SJSA1 (cell line): ENCODE measurements around the gene GPR6. TPM values are rescaled to one million over a fixed set of nuclear protein-coding genes. Genes with fewer than 3 reads are reported as not detected.

Source experiments
- DNase-seq, 2 experiments: peaks; one replicate each; pipeline ENCODE4 v3.0.0-alpha.2; 2015 to 2020; ENCODE audit warnings: low spot score in 2 of 2, low read depth in 1 of 2
- H3K27ac ChIP-seq: fragments of 250-450 bp; sonication (Bioruptor Pico); 2 replicates; pipeline ENCODE4 v1.5.1; 2020; ENCODE audit warnings: mild to moderate bottlenecking, moderate library complexity
- H3K27me3 ChIP-seq: fragments of 250-450 bp; sonication (Bioruptor Pico); replicated peaks from 2 replicates; pipeline ENCODE4 v1.5.1; 2020; ENCODE audit warnings: mild to moderate bottlenecking, moderate library complexity
- H3K36me3 ChIP-seq: fragments of 250-450 bp; sonication (Bioruptor Pico); 2 replicates; pipeline ENCODE4 v1.5.1; 2020; ENCODE audit warnings: mild to moderate bottlenecking
- H3K4me1 ChIP-seq: fragments of 250-450 bp; sonication (Bioruptor Pico); replicated peaks from 2 replicates; pipeline ENCODE4 v1.6.1; 2021; ENCODE audit warnings: mild to moderate bottlenecking
- H3K4me3 ChIP-seq: fragments of 250-450 bp; sonication (Bioruptor Pico); 2 replicates; pipeline ENCODE4 v1.5.1; 2020; ENCODE audit warnings: mild to moderate bottlenecking
- H3K9me3 ChIP-seq: fragments of 250-450 bp; sonication (Bioruptor Pico); replicated peaks from 2 replicates; pipeline ENCODE4 v1.5.1; 2020; ENCODE audit warnings: mild to moderate bottlenecking
- total RNA-seq: library from RNA; depleted of rRNA; stranded (reverse); fragments of >200 nt; shearing (Covaris generic); gene quantifications from 2 replicates; pipeline ENCODE4 v1.2.3, GENCODE V29; 2014

Gene GPR6
- total RNA-seq, 1 experiment from 2014 or later: not detected

DNA sequence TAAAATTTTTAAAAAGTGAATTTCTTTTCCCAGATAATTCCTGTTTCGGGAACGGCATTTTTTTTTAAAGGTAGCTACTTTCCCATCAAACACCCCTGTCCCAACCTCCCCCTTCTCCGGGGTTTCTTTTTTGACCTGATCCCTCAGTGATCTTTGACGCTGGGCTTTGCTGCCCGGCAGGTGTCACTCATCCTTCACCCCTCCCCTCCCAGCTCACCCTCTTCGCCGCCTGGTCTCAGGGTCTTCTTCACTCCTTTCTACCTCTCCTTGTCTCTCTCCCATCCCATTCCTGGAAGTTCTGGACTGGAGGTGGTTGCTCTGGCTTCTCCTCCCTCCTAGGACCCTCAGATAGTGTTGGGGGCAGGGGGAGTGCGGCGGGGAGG lies 329 bp upstream of the GPR6 start:
- Histone ChIP-seq H3K36me3 (no peaks in the 10 kb centered on the region), H3K27me3 (no peaks in the 10 kb centered on the region; the same call in 1 of the 2 replicates), H3K9me3 (no peaks in the 10 kb centered on the region), H3K4me3 (no peak overlapping the region), H3K4me1 (no peaks in the 10 kb centered on the region), H3K27ac (no peak overlapping the region)
- no peak for DNase-seq

DNA sequence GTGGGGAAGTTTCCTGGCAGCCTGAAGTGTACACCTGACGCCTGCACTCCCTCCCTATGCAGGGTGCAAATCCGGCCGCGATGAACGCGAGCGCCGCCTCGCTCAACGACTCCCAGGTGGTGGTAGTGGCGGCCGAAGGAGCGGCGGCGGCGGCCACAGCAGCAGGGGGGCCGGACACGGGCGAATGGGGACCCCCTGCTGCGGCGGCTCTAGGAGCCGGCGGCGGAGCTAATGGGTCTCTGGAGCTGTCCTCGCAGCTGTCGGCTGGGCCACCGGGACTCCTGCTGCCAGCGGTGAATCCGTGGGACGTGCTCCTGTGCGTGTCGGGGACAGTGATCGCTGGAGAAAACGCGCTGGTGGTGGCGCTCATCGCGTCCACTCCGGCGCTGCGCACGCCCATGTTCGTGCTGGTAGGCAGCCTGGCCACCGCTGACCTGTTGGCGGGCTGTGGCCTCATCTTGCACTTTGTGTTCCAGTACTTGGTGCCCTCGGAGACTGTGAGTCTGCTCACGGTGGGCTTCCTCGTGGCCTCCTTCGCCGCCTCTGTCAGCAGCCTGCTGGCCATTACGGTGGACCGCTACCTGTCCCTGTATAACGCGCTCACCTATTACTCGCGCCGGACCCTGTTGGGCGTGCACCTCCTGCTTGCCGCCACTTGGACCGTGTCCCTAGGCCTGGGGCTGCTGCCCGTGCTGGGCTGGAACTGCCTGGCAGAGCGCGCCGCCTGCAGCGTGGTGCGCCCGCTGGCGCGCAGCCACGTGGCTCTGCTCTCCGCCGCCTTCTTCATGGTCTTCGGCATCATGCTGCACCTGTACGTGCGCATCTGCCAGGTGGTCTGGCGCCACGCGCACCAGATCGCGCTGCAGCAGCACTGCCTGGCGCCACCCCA lies 1.2 kb downstream of the GPR6 start:
- Histone ChIP-seq H3K4me3 (no peak overlapping the region), H3K4me1 (no peaks in the 10 kb centered on the region), H3K27ac (no peak overlapping the region), H3K9me3 (no peaks in the 10 kb centered on the region), H3K36me3 (no peaks in the 10 kb centered on the region), H3K27me3 (no peaks in the 10 kb centered on the region; the same call in 1 of the 2 replicates)
- no peak for DNase-seq

- no peaks in the 10 kb centered on the region for H3K36me3 ChIP-seq
- no peaks in the 10 kb centered on the region for H3K9me3 ChIP-seq
- H3K27ac ChIP-seq: no peak overlapping the region
- no peaks in the 10 kb centered on the region for H3K4me1 ChIP-seq
- H3K27me3 ChIP-seq: no peaks in the 10 kb centered on the region
- no peak overlapping the region for H3K4me3 ChIP-seq
- DNase-seq: no peak
These were observed 6.3 kb downstream of the GPR6 start for GRCh38 chr6:109984410-109984809.

GRCh38 chr6:109987196-109987595 lies 9.1 kb downstream of the GPR6 start:
- Histone ChIP-seq H3K9me3 (no peaks in the 10 kb centered on the region), H3K4me1 (no peaks in the 10 kb centered on the region), H3K27ac (no peak overlapping the region), H3K36me3 (no peaks in the 10 kb centered on the region), H3K4me3 (no peak overlapping the region), H3K27me3 (no peaks in the 10 kb centered on the region)
- DNase-seq: no peak

DNA sequence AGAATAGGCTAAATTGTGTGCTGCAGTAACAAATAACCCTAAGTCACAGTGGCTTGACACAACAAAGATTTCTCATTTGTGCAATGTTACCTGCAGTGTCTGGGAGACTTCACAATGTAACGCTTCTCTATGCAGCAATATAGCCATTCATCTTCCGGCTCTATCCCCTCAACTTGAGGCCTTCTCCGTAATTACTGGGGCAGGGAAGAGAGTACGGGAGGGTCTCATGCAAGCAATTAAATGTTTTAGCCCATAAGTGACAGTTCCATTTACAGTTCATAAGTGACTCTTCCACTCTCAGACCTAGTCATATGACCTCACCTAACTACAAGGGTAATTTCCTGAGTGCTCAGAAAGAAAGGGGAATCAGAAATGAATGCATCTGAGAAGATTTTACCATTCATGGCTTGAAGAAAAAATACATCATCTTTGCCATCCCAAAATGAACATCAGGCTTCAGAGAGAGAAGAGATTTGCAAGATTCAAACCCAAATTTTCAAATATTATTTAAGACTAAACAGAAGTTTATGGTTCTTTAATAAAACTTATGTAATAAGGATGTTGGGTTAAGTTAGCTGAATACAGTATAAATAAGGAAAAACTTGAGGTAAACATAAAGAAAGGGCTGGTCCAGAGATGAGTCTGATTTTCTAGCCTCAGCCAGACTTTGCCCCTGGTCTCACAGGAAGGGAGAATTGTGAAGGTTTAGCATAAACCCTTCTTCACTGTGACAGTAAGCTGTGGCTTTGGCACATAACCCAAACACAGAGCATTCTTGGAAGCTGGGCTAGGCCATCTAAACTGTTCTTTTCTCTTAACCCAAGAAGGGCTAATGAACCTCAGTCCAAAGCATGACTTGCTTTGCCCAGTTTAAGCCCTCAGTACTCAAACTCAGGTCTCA lies 13.3 kb downstream of the GPR6 start:
- H3K27me3 ChIP-seq: no peaks in the 10 kb centered on the region
- H3K27ac ChIP-seq: no peak overlapping the region
- H3K4me3 ChIP-seq: no peak overlapping the region
- no peaks in the 10 kb centered on the region for H3K9me3 ChIP-seq
- no peaks in the 10 kb centered on the region for H3K36me3 ChIP-seq
- DNase-seq: no peak
- no peaks in the 10 kb centered on the region for H3K4me1 ChIP-seq

DNA sequence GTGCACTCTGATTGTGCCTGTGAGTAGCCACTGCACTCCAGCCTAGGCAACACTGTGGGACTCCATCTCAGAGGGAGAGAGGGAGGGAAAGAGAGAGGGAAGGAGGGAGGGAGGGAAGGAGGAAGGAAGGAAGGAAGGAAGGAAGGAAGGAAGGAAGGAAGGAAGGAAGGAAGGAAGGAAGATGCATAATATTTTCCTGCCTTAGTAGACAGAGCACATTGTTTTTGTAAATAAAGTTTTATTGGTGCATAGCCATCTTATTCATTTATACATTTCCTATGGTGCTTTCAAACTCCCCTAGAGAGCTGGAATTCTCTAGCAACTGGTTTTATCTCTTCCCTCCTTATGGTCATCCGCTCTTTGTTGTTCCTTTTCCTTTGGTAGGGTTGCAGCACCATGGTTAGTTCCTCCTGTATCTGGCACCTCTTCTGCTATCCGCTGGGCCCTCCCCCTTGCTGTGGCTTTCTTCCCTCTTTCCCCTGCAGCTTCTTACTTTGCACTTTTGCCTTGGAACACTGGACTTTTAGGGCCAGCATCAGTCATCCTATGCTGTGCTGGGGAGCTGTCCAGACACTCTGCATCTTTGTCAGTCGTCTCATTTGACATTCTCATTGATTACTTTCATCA lies 20.2 kb downstream of the GPR6 start:
- no peaks in the 10 kb centered on the region for H3K36me3 ChIP-seq
- no peaks in the 10 kb centered on the region for H3K27me3 ChIP-seq
- DNase-seq: no peak
- H3K4me1 ChIP-seq: no peaks in the 10 kb centered on the region
- no peak overlapping the region for H3K27ac ChIP-seq
- no peak overlapping the region for H3K4me3 ChIP-seq
- no peaks in the 10 kb centered on the region for H3K9me3 ChIP-seq

DNA sequence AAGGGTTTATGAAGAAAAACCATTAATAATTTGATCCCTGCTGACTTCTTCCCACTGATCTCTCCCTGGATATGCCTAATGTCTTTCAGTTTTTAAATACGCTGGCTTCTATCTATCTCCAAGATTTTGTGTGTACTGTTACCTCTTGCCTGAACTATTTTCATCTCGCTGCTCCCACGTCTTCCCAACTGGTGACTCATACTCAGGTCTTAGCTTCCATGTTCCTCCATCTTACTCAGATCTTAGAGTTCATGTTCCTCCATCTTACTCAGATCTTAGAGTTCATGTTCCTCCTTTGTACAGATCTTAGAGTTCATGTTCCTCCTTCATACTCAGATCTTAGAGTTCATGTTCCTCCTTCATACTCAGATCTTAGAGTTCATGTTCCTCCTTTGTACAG lies 21.6 kb downstream of the GPR6 start:
- Histone ChIP-seq H3K4me3 (no peak overlapping the region), H3K27ac (no peak overlapping the region), H3K27me3 (no peaks in the 10 kb centered on the region), H3K4me1 (no peaks in the 10 kb centered on the region), H3K9me3 (no peaks in the 10 kb centered on the region), H3K36me3 (no peaks in the 10 kb centered on the region)
- DNase-seq: no peak

DNA sequence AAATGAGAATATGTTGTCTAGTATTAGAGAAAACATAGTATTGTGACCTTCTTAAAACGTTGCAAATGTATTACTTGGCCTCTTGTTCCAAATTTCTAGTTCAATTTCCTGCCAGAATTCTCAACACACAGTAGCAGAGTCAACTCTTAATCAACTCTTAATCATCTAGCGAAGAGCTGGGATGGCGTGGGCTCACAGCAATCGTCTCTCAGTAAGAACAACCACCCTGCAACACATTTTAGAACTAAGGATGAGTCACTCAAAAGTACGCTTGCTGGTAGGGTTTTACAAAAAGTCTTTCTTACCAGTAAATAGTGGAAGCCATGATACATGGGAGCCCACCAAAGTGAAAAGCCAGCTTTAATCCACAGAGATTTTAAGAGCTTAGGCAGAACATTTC lies 24.6 kb downstream of the GPR6 start:
- Histone ChIP-seq H3K4me1 (no peaks in the 10 kb centered on the region), H3K27me3 (no peaks in the 10 kb centered on the region; the same call in 1 of the 2 replicates), H3K4me3 (no peak overlapping the region), H3K27ac (no peak overlapping the region), H3K36me3 (no peaks in the 10 kb centered on the region), H3K9me3 (no peaks in the 10 kb centered on the region)
- no peak for DNase-seq

GRCh38 chr6:110013386-110013785 lies 35.3 kb downstream of the GPR6 start:
- DNase-seq: no peak
- H3K4me3 ChIP-seq: no peak overlapping the region
- no peaks in the 10 kb centered on the region for H3K4me1 ChIP-seq

DNA sequence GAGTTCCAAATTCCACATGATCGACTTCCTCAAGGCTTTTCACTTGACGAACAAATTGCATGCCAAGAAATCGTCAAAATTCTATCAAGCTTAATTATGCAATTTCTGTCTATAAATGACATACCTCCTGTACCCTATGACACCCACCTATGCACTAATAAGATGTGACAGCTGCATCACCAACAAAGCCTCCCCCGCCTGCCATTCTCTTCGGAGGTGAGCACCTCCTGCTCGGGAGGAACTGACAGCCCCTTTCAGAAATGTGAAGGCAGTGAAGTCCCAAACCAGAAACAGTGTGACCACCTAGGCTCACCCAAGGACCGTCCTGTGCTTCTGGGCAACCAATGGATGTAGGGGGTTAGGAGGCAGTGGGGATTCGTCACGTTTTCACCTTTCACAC lies 37.1 kb downstream of the GPR6 start:
- Histone ChIP-seq H3K36me3 (no peaks in the 10 kb centered on the region), H3K9me3 (no peaks in the 10 kb centered on the region), H3K4me1 (no peaks in the 10 kb centered on the region), H3K27me3 (peaks cover 6% of the 10 kb centered on the region; the same call in 1 of the 2 replicates), H3K27ac (no peak overlapping the region), H3K4me3 (no peak overlapping the region)
- no peak for DNase-seq

More at GRCh38 chr6:110013386-110013785, 35.3 kb downstream of the GPR6 start:
- Histone ChIP-seq H3K27ac (no peak overlapping the region), H3K9me3 (no peaks in the 10 kb centered on the region), H3K36me3 (no peaks in the 10 kb centered on the region), H3K27me3 (no peaks in the 10 kb centered on the region; the same call in 1 of the 2 replicates)

DNA sequence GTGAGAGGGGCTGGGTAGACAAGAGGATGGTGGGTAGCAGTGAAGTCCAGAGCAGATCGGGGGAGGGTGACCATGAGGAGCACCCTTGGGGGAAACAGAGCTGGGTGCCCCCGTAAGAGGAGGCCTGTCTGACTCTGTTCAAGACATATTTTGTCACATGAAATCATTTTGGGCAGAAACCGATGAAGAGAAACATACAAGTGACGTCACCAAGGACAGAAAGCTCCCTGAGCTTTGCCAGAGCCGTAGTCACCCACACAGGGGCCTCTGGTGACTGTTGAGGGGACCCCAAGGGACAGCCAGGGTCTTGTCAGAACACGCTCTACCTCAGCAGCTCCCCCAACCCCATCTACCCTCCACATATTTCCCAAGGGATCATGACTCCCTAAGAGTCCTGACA lies 39.2 kb downstream of the GPR6 start:
- Histone ChIP-seq H3K36me3 (no peaks in the 10 kb centered on the region), H3K4me1 (no peaks in the 10 kb centered on the region), H3K27me3 (peaks cover 6% of the 10 kb centered on the region; the same call in 1 of the 2 replicates), H3K9me3 (no peaks in the 10 kb centered on the region), H3K4me3 (no peak overlapping the region), H3K27ac (no peak overlapping the region)
- DNase-seq: no peak

- DNase-seq: no peak
- Histone ChIP-seq H3K27me3 (peaks cover 6% of the 10 kb centered on the region; the same call in 1 of the 2 replicates), H3K27ac (no peak overlapping the region), H3K9me3 (no peaks in the 10 kb centered on the region), H3K4me3 (no peak overlapping the region), H3K36me3 (no peaks in the 10 kb centered on the region), H3K4me1 (no peaks in the 10 kb centered on the region)
These were observed 39.8 kb downstream of the GPR6 start for GRCh38 chr6:110017946-110018345.

DNA sequence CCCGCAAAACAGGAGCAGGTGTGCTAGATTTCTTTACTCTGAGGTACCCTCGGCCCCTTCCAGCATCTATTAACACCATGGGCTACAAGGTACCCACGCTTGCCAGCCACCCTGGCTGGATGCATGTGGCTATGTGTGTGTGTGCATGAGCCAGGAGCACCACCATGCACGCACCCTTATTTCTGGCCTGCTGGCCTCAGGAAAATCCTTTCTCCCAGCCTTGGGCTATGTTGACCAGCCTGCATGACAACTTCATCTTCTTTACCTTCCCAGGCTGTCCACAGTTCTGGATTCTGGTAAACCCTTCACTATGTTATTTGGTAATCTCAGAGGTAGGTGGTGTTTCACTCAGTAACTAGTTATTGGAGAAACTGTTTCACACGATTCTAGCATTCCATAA lies 40.4 kb downstream of the GPR6 start:
- Histone ChIP-seq H3K27ac (no peak overlapping the region), H3K27me3 (peaks cover 6% of the 10 kb centered on the region; the same call in 1 of the 2 replicates), H3K36me3 (no peaks in the 10 kb centered on the region), H3K4me3 (no peak overlapping the region), H3K4me1 (no peaks in the 10 kb centered on the region), H3K9me3 (no peaks in the 10 kb centered on the region)
- DNase-seq: no peak
